ENCODE results near the gene ZNF536.

The ZNF536 gene

GRCh38 chr19:30364866-30365800 is 7.1 kb upstream of the ZNF536 start:
- no peak for DNase-seq

GRCh38 chr19:30366282-30366681 is 5.9 kb upstream of the ZNF536 start:
- no peak for DNase-seq

- DNase-seq: no peak
Measured at GRCh38 chr19:30367006-30367405, 5.2 kb upstream of the ZNF536 start.

GRCh38 chr19:30367421-30367820 is 4.8 kb upstream of the ZNF536 start:
- no peak for DNase-seq

- DNase-seq: no peak
Measured at GRCh38 chr19:30369833-30370232, 2.4 kb upstream of the ZNF536 start.

- DNase-seq: no peak
Measured at GRCh38 chr19:30371161-30371836, 885 bp upstream of the ZNF536 start.

GRCh38 chr19:30373593-30373992 is 1.4 kb downstream of the ZNF536 start:
- no peak for DNase-seq

GRCh38 chr19:30374539-30374864 is 2.3 kb downstream of the ZNF536 start:
- no peak for DNase-seq

GRCh38 chr19:30374865-30375552 is 2.8 kb downstream of the ZNF536 start:
- DNase-seq: no peak

- no peak for DNase-seq
Measured at GRCh38 chr19:30375553-30376031, 3.4 kb downstream of the ZNF536 start.

GRCh38 chr19:30376272-30376671 is 4.1 kb downstream of the ZNF536 start:
- no peak for DNase-seq

GRCh38 chr19:30376826-30377425 is 4.7 kb downstream of the ZNF536 start:
- DNase-seq: no peak

- DNase-seq: no peak
Measured at GRCh38 chr19:30378701-30379100, 6.5 kb downstream of the ZNF536 start.

- DNase-seq: no peak
Measured at GRCh38 chr19:30379841-30380610, 7.8 kb downstream of the ZNF536 start.

- DNase-seq: no peak
Measured at GRCh38 chr19:30381366-30381765, 9.2 kb downstream of the ZNF536 start.

GRCh38 chr19:30385174-30385573 is 13.0 kb downstream of the ZNF536 start:
- no peak for DNase-seq

- no peak for DNase-seq
Measured at GRCh38 chr19:30385666-30386065, 13.5 kb downstream of the ZNF536 start.

GRCh38 chr19:30386551-30387143 is 14.5 kb downstream of the ZNF536 start:
- DNase-seq: no peak

- no peak for DNase-seq
Measured at GRCh38 chr19:30387311-30388115, 15.3 kb downstream of the ZNF536 start.

GRCh38 chr19:30388327-30388726 is 16.1 kb downstream of the ZNF536 start:
- DNase-seq: no peak

- no peak for DNase-seq
Measured at GRCh38 chr19:30388819-30389218, 16.6 kb downstream of the ZNF536 start.

Data from cerebellar nuclear complex (tissue), 1 donor.